IPS-20b (cell line): ENCODE results near the gene GABRG3.

Experiments used
- H3K27ac ChIP-seq: one replicate; pipeline ENCODE4 v1.5.1; 2013; ENCODE audit warnings: low read length
- H3K27me3 ChIP-seq: 2 replicates; pipeline ENCODE4 v1.6.1; 2013; ENCODE audit warnings: mild to moderate bottlenecking, low read length, inconsistent platforms; ENCODE audit not compliant: insufficient read depth
- H3K36me3 ChIP-seq: 2 replicates; pipeline ENCODE4 v1.6.1; 2013; ENCODE audit warnings: low read depth, mild to moderate bottlenecking, inconsistent platforms, low read length, moderate library complexity; ENCODE audit not compliant: insufficient read depth
- H3K4me1 ChIP-seq: 2 replicates; pipeline ENCODE4 v1.6.1; 2013; ENCODE audit warnings: mild to moderate bottlenecking, control low read depth, inconsistent platforms, low read length, moderate library complexity; ENCODE audit not compliant: insufficient read depth
- H3K4me3 ChIP-seq: 2 replicates; pipeline ENCODE4 v1.5.1; 2013; ENCODE audit warnings: mild to moderate bottlenecking, low read length, inconsistent platforms
- H3K9ac ChIP-seq: 2 replicates; pipeline ENCODE4 v1.6.1; 2013; ENCODE audit warnings: low read depth, mild to moderate bottlenecking, inconsistent platforms, low read length, moderate library complexity
- H3K9me3 ChIP-seq: 2 replicates; pipeline ENCODE4 v1.6.1; 2013; ENCODE audit warnings: mild to moderate bottlenecking, low read depth, low read length, inconsistent platforms; ENCODE audit not compliant: insufficient read depth

Gene GABRG3

GRCh38 chr15:27399241-27399640 lies 428.3 kb downstream of the GABRG3 start:
- Histone ChIP-seq H3K27ac (no peak overlapping the region), H3K9me3 (no peaks in the 10 kb centered on the region), H3K9ac (no peak overlapping the region), H3K4me1 (peaks cover 17% of the 10 kb centered on the region), H3K27me3 (no peaks in the 10 kb centered on the region; the same call in 1 of the 2 replicates), H3K4me3 (peak overlapping the region; percentile 26; the same call in 1 of the 2 replicates), H3K36me3 (no peaks in the 10 kb centered on the region)

GRCh38 chr15:27401471-27401870 lies 430.5 kb downstream of the GABRG3 start:
- Histone ChIP-seq H3K27me3 (no peaks in the 10 kb centered on the region; the same call in 1 of the 2 replicates), H3K9ac (no peak overlapping the region), H3K9me3 (no peaks in the 10 kb centered on the region), H3K4me3 (no peak overlapping the region), H3K27ac (no peak overlapping the region), H3K4me1 (peaks cover 17% of the 10 kb centered on the region), H3K36me3 (no peaks in the 10 kb centered on the region)

GRCh38 chr15:27408428-27408827 lies 437.4 kb downstream of the GABRG3 start:
- no peak overlapping the region for H3K27ac ChIP-seq
- H3K4me3 ChIP-seq: no peak overlapping the region
- H3K27me3 ChIP-seq: no peaks in the 10 kb centered on the region; the same call in 1 of the 2 replicates
- H3K9me3 ChIP-seq: no peaks in the 10 kb centered on the region
- H3K36me3 ChIP-seq: no peaks in the 10 kb centered on the region
- H3K4me1 ChIP-seq: peaks cover 15% of the 10 kb centered on the region; the same call in 1 of the 2 replicates
- no peak overlapping the region for H3K9ac ChIP-seq

- no peak overlapping the region for H3K27ac ChIP-seq
- H3K4me1 ChIP-seq: peaks cover 23% of the 10 kb centered on the region; the same call in 1 of the 2 replicates
- H3K36me3 ChIP-seq: no peaks in the 10 kb centered on the region
- H3K9ac ChIP-seq: no peak overlapping the region
- no peak overlapping the region for H3K4me3 ChIP-seq
- no peaks in the 10 kb centered on the region for H3K9me3 ChIP-seq
- no peaks in the 10 kb centered on the region; the same call in 1 of the 2 replicates for H3K27me3 ChIP-seq
Observed at GRCh38 chr15:27410996-27411605, 440.1 kb downstream of the GABRG3 start.

GRCh38 chr15:27412415-27412814 lies 441.4 kb downstream of the GABRG3 start:
- Histone ChIP-seq H3K27ac (no peak overlapping the region), H3K27me3 (no peaks in the 10 kb centered on the region; the same call in 1 of the 2 replicates), H3K9ac (no peak overlapping the region), H3K4me1 (peaks cover 23% of the 10 kb centered on the region; the same call in 1 of the 2 replicates), H3K36me3 (no peaks in the 10 kb centered on the region), H3K9me3 (no peaks in the 10 kb centered on the region), H3K4me3 (peak overlapping the region; percentile 16; the same call in 1 of the 2 replicates)

- H3K4me1 ChIP-seq: peaks cover 23% of the 10 kb centered on the region; the same call in 1 of the 2 replicates
- no peaks in the 10 kb centered on the region for H3K36me3 ChIP-seq
- H3K9ac ChIP-seq: no peak overlapping the region
- no peaks in the 10 kb centered on the region for H3K9me3 ChIP-seq
- no peaks in the 10 kb centered on the region; the same call in 1 of the 2 replicates for H3K27me3 ChIP-seq
- no peak overlapping the region; the same call in 1 of the 2 replicates for H3K4me3 ChIP-seq
- no peak overlapping the region for H3K27ac ChIP-seq
Observed at GRCh38 chr15:27414168-27414870, 443.3 kb downstream of the GABRG3 start.

GRCh38 chr15:27418726-27419125 lies 447.7 kb downstream of the GABRG3 start:
- H3K27me3 ChIP-seq: no peaks in the 10 kb centered on the region
- H3K27ac ChIP-seq: no peak overlapping the region
- H3K4me3 ChIP-seq: no peak overlapping the region
- no peaks in the 10 kb centered on the region for H3K9me3 ChIP-seq
- no peaks in the 10 kb centered on the region for H3K36me3 ChIP-seq
- H3K9ac ChIP-seq: no peak overlapping the region
- peaks cover 7% of the 10 kb centered on the region; the same call in 1 of the 2 replicates for H3K4me1 ChIP-seq

GRCh38 chr15:27422997-27423396 lies 452.0 kb downstream of the GABRG3 start:
- Histone ChIP-seq H3K9ac (no peak overlapping the region), H3K9me3 (no peaks in the 10 kb centered on the region), H3K4me1 (no peaks in the 10 kb centered on the region), H3K27ac (no peak overlapping the region), H3K4me3 (no peak overlapping the region), H3K36me3 (no peaks in the 10 kb centered on the region), H3K27me3 (no peaks in the 10 kb centered on the region)

GRCh38 chr15:27426805-27427204 lies 455.8 kb downstream of the GABRG3 start:
- H3K4me3 ChIP-seq: no peak overlapping the region
- no peaks in the 10 kb centered on the region for H3K36me3 ChIP-seq
- H3K4me1 ChIP-seq: no peaks in the 10 kb centered on the region
- H3K9ac ChIP-seq: no peak overlapping the region
- H3K9me3 ChIP-seq: peaks cover 9% of the 10 kb centered on the region; the same call in 1 of the 2 replicates
- H3K27ac ChIP-seq: no peak overlapping the region
- H3K27me3 ChIP-seq: no peaks in the 10 kb centered on the region

DNA sequence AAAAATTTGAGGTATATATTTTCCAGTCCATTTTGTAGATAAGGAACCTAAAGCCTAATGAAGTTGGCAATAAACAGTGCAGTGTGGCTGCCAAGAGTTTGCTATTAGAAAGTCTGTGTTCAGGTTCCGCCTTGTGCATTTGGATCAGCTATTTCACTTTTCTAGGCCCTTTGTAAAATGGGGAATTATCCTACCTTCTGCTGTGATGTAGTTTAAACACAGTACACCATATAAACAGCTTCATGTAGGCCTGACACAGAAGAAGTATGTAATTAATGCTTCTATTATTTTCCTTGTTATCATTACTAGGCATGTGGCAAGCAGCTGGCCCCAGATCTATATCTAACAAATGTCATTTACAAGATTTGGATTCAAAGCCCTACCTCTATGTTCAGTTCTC lies 456.3 kb downstream of the GABRG3 start:
- Histone ChIP-seq H3K27ac (no peak overlapping the region), H3K9me3 (peaks cover 9% of the 10 kb centered on the region; the same call in 1 of the 2 replicates), H3K4me1 (no peaks in the 10 kb centered on the region), H3K36me3 (no peaks in the 10 kb centered on the region), H3K9ac (no peak overlapping the region), H3K4me3 (no peak overlapping the region), H3K27me3 (no peaks in the 10 kb centered on the region)

GRCh38 chr15:27428151-27428550 lies 457.2 kb downstream of the GABRG3 start:
- Histone ChIP-seq H3K27ac (no peak overlapping the region), H3K36me3 (no peaks in the 10 kb centered on the region), H3K4me3 (no peak overlapping the region), H3K4me1 (no peaks in the 10 kb centered on the region), H3K9me3 (peaks cover 16% of the 10 kb centered on the region), H3K27me3 (no peaks in the 10 kb centered on the region), H3K9ac (no peak overlapping the region)

GRCh38 chr15:27429577-27429976 lies 458.6 kb downstream of the GABRG3 start:
- no peaks in the 10 kb centered on the region for H3K4me1 ChIP-seq
- peaks cover 18% of the 10 kb centered on the region for H3K9me3 ChIP-seq
- H3K36me3 ChIP-seq: no peaks in the 10 kb centered on the region

More at GRCh38 chr15:27429577-27429976, 458.6 kb downstream of the GABRG3 start:
- no peak overlapping the region for H3K4me3 ChIP-seq
- H3K27me3 ChIP-seq: no peaks in the 10 kb centered on the region
- H3K9ac ChIP-seq: no peak overlapping the region
- H3K27ac ChIP-seq: no peak overlapping the region
